Activated CD4-positive, alpha-beta T cell treated with anti-CD3 and anti-CD28 coated beads for 24 hours (primary cell): Measurements from ENCODE around the gene C19orf73.
"Not testable (repeated sequence)": the region's sequence is repeated elsewhere in the genome, so short reads cannot be mapped to it uniquely, and the experiment has no call there.

ENCODE experiments used
- DNase-seq, 2 donors: peaks; one replicate each; pipeline ENCODE4 v3.0.0-alpha.2; 2020; ENCODE audit warnings: low read depth in 2 of 2

The C19orf73 gene

GRCh38 chr19:49148784-49149651 lies 30.1 kb upstream of the C19orf73 start:
- peak; percentile 71 to 80 for DNase-seq

GRCh38 chr19:49148044-49148682 lies 29.2 kb upstream of the C19orf73 start:
- DNase-seq = no peak

- DNase-seq = not testable (repeated sequence)
Measured at GRCh38 chr19:49146408-49146770, 27.4 kb upstream of the C19orf73 start.

GRCh38 chr19:49145573-49146407 lies 26.8 kb upstream of the C19orf73 start:
- DNase-seq = peak; percentile 71 to 78

- DNase-seq = peak; percentile 40 to 59
Measured at GRCh38 chr19:49142866-49143335, 24.0 kb upstream of the C19orf73 start.

GRCh38 chr19:49141352-49141751 lies 22.4 kb upstream of the C19orf73 start:
- DNase-seq = no peak

GRCh38 chr19:49140951-49141350 lies 22.0 kb upstream of the C19orf73 start:
- DNase-seq = no peak

- DNase-seq = no peak
Measured at GRCh38 chr19:49136771-49137171, 17.8 kb upstream of the C19orf73 start.

GRCh38 chr19:49135686-49136085 lies 16.7 kb upstream of the C19orf73 start:
- no peak for DNase-seq

GRCh38 chr19:49133621-49134454 lies 14.9 kb upstream of the C19orf73 start:
- DNase-seq = peak in 1 of 2 donors; percentile 47

GRCh38 chr19:49132974-49133609 lies 14.1 kb upstream of the C19orf73 start:
- DNase-seq = no peak

GRCh38 chr19:49130325-49130724 lies 11.4 kb upstream of the C19orf73 start:
- no peak for DNase-seq

- DNase-seq = no peak
Measured at GRCh38 chr19:49129238-49129583, 10.3 kb upstream of the C19orf73 start.

- no peak for DNase-seq
Measured at GRCh38 chr19:49128545-49129237, 9.7 kb upstream of the C19orf73 start.

- peak; percentile 89 to 90 for DNase-seq
Measured at GRCh38 chr19:49127674-49128544, 9.0 kb upstream of the C19orf73 start.

GRCh38 chr19:49127225-49127624 lies 8.3 kb upstream of the C19orf73 start:
- not testable (repeated sequence) for DNase-seq

- DNase-seq = no peak
Measured at GRCh38 chr19:49126575-49126974, 7.6 kb upstream of the C19orf73 start.

GRCh38 chr19:49125025-49125731 lies 6.2 kb upstream of the C19orf73 start:
- no peak for DNase-seq

- not testable (repeated sequence) for DNase-seq
Measured at GRCh38 chr19:49123285-49123684, 4.3 kb upstream of the C19orf73 start.
